H9 (cell line): ENCODE measurements around the gene ERMAP. TPM values are rescaled to one million over a fixed set of nuclear protein-coding genes. Genes with fewer than 3 reads are reported as not detected.

Experiments
- DNase-seq: peaks from one replicate; pipeline ENCODE4 v3.0.0-alpha.2; 2017
- H2AFZ ChIP-seq: one replicate; pipeline ENCODE4 v1.6.1; 2013; ENCODE audit warnings: mild to moderate bottlenecking, low read length, control low read depth, moderate library complexity
- H2AK5ac ChIP-seq: 2 replicates; pipeline ENCODE4 v1.6.1; 2013; ENCODE audit warnings: low read length, control low read depth, mixed read lengths; ENCODE audit not compliant: insufficient read length
- H2BK120ac ChIP-seq: one replicate; pipeline ENCODE4 v1.6.1; 2013; ENCODE audit warnings: low read depth, mild to moderate bottlenecking, low read length, control low read depth, inconsistent platforms; ENCODE audit not compliant: poor library complexity, severe bottlenecking
- H2BK12ac ChIP-seq: 2 replicates; pipeline ENCODE4 v1.6.1; 2013; ENCODE audit warnings: low read length, control low read depth, mixed read lengths, low read depth; ENCODE audit not compliant: insufficient read length
- H2BK15ac ChIP-seq: 2 replicates; pipeline ENCODE4 v1.6.1; 2013; ENCODE audit warnings: low read depth, low read length, control low read depth
- H2BK20ac ChIP-seq: one replicate; pipeline ENCODE4 v1.6.1; 2013; ENCODE audit warnings: low read depth, mild to moderate bottlenecking, low read length, control low read depth, inconsistent platforms; ENCODE audit not compliant: poor library complexity, severe bottlenecking
- H2BK5ac ChIP-seq: 2 replicates; pipeline ENCODE4 v1.6.1; 2013; ENCODE audit warnings: low read length, control low read depth, mixed read lengths; ENCODE audit not compliant: insufficient read length
- H3K14ac ChIP-seq: 2 replicates; pipeline ENCODE4 v1.6.1; 2013; ENCODE audit warnings: low read length, control low read depth; ENCODE audit not compliant: insufficient read depth
- H3K18ac ChIP-seq: 2 replicates; pipeline ENCODE4 v1.6.1; 2013; ENCODE audit warnings: low read depth, mild to moderate bottlenecking, mixed read lengths, low read length, control low read depth; ENCODE audit not compliant: insufficient read length
- H3K23ac ChIP-seq: 2 replicates; pipeline ENCODE4 v1.6.1; 2013; ENCODE audit warnings: low read length, control low read depth, mixed read lengths, low read depth; ENCODE audit not compliant: insufficient read length
- H3K23me2 ChIP-seq: 2 replicates; pipeline ENCODE4 v1.6.1; 2013; ENCODE audit warnings: low read depth, mild to moderate bottlenecking, mixed read lengths, low read length, control low read depth; ENCODE audit not compliant: insufficient read length, poor library complexity, severe bottlenecking
- H3K27ac ChIP-seq: 2 replicates; pipeline ENCODE4 v1.5.1; 2013; ENCODE audit warnings: low read length, control low read depth, mixed read lengths, low read depth; ENCODE audit not compliant: insufficient read length
- H3K27me3 ChIP-seq: 2 replicates; pipeline ENCODE4 v1.6.1; 2013; ENCODE audit warnings: low read length, control low read depth, inconsistent platforms; ENCODE audit not compliant: insufficient read depth
- H3K4ac ChIP-seq: 2 replicates; pipeline ENCODE4 v1.6.1; 2013; ENCODE audit warnings: low read depth, mild to moderate bottlenecking, control low read depth, inconsistent platforms, low read length, moderate library complexity
- H3K4me1 ChIP-seq: 2 replicates; pipeline ENCODE4 v1.6.1; 2013; ENCODE audit warnings: low read length, control low read depth, inconsistent platforms; ENCODE audit not compliant: insufficient read depth
- H3K4me2 ChIP-seq: 2 replicates; pipeline ENCODE4 v1.6.1; 2013; ENCODE audit warnings: low read length, control low read depth, mixed read lengths; ENCODE audit not compliant: insufficient read length, insufficient read depth
- H3K56ac ChIP-seq: 2 replicates; pipeline ENCODE4 v1.6.1; 2013; ENCODE audit warnings: low read depth, mild to moderate bottlenecking, mixed read lengths, low read length, control low read depth; ENCODE audit not compliant: insufficient read length
- H3K79me1 ChIP-seq: 2 replicates; pipeline ENCODE4 v1.6.1; 2013; ENCODE audit warnings: low read depth, mild to moderate bottlenecking, moderate library complexity, low read length, control low read depth, inconsistent platforms; ENCODE audit not compliant: insufficient read depth, poor library complexity, severe bottlenecking
- H3K79me2 ChIP-seq: 2 replicates; pipeline ENCODE4 v1.6.1; 2013; ENCODE audit warnings: low read length, control low read depth, inconsistent platforms; ENCODE audit not compliant: insufficient read depth
- H3K9ac ChIP-seq: 2 replicates; pipeline ENCODE4 v1.6.1; 2013; ENCODE audit warnings: low read length, control low read depth, mixed read lengths; ENCODE audit not compliant: insufficient read length; ENCODE audit errors: extremely low read depth
- H3K9me3 ChIP-seq: one replicate; pipeline ENCODE4 v1.6.1; 2013; ENCODE audit warnings: low read depth, low read length, inconsistent platforms; ENCODE audit not compliant: control insufficient read depth
- H3T11ph ChIP-seq: one replicate; pipeline ENCODE4 v1.6.1; 2013; ENCODE audit warnings: mild to moderate bottlenecking, low read length, control low read depth, inconsistent platforms
- H4K20me1 ChIP-seq: one replicate; pipeline ENCODE4 v1.6.1; 2013; ENCODE audit not compliant: control insufficient read depth, insufficient read length, insufficient read depth
- H4K5ac ChIP-seq: 2 replicates; pipeline ENCODE4 v1.6.1; 2013; ENCODE audit warnings: low read depth, mild to moderate bottlenecking, mixed read lengths, low read length, control low read depth; ENCODE audit not compliant: insufficient read length
- H4K8ac ChIP-seq: replicated peaks from 2 replicates; pipeline ENCODE4 v1.6.1; 2013; ENCODE audit warnings: low read length, control low read depth, mixed read lengths, low read depth; ENCODE audit not compliant: insufficient read length
- H4K91ac ChIP-seq: 2 replicates; pipeline ENCODE4 v1.6.1; 2013; ENCODE audit warnings: low read depth, mild to moderate bottlenecking, moderate library complexity, mixed read lengths, low read length, control low read depth; ENCODE audit not compliant: insufficient read length
- H3K27ac Mint-ChIP-seq, 3 experiments: 2 replicates in 2 of 3; 3 replicates in 1 of 3; pipeline ENCODE4 v1.8.0; 2020 to 2021; ENCODE audit warnings: mixed read lengths in 3 of 3, mild to moderate bottlenecking in 1 of 3, moderate library complexity in 1 of 3
- H3K27me3 Mint-ChIP-seq: 2 replicates; pipeline ENCODE4 v1.8.0; 2021; ENCODE audit warnings: low read depth, mild to moderate bottlenecking, moderate library complexity, mixed read lengths
- H3K36me3 Mint-ChIP-seq, 3 experiments: 2 replicates in 2 of 3; 3 replicates in 1 of 3; pipeline ENCODE4 v1.8.0; 2020 to 2021; ENCODE audit warnings: low read depth in 3 of 3, mixed read lengths in 3 of 3; ENCODE audit not compliant: insufficient read depth in 1 of 3
- H3K4me1 Mint-ChIP-seq, 2 experiments: 2 replicates each; pipeline ENCODE4 v1.8.0; 2020; ENCODE audit warnings: mixed read lengths in 2 of 2
- H3K4me3 Mint-ChIP-seq, 2 experiments: 2 replicates in 1 of 2; 3 replicates in 1 of 2; pipeline ENCODE4 v1.8.0; 2020 to 2021; ENCODE audit warnings: mild to moderate bottlenecking in 2 of 2, mixed read lengths in 2 of 2, moderate library complexity in 1 of 2
- H3K9me3 Mint-ChIP-seq, 2 experiments: 2 replicates in 1 of 2; 3 replicates in 1 of 2; pipeline ENCODE4 v1.8.0; 2020; ENCODE audit warnings: mild to moderate bottlenecking in 2 of 2, mixed read lengths in 2 of 2, moderate library complexity in 1 of 2
- CTCF ChIP-seq: fragments of 200-600 bp; sonication (generic); conservative IDR thresholded peaks from 3 replicates; pipeline ENCODE4 v1.8.0; 2021; ENCODE audit warnings: antibody characterized with exemption, mild to moderate bottlenecking
- WGBS: extraction: QIAGEN DNeasy Blood & Tissue Kit; methylation state at CpG from one replicate; pipeline ENCODE4 v1.1.7; 2013; ENCODE audit warnings: missing lambda C conversion rate, low lambda C conversion rate, mixed read lengths; ENCODE audit not compliant: insufficient read length; ENCODE audit errors: extremely low coverage; 5-methylcytosine and 5-hydroxymethylcytosine counted together
- total RNA-seq: library from RNA; stranded (reverse); gene quantifications from 2 replicates; pipeline ENCODE4 v1.2.1, GENCODE V29; 2021

The ERMAP gene
- total RNA-seq, 1 experiment from 2014 or later: 4.5 TPM

GRCh38 chr1:42888013-42888633 is 71.2 kb downstream of the ERMAP start:
- Histone ChIP-seq H3K9ac (no peak overlapping the region), H3K4me1 (no peaks in the 10 kb centered on the region), H3K23ac (no peak overlapping the region), H4K20me1 (no peaks in the 10 kb centered on the region), H3K27me3 (no peaks in the 10 kb centered on the region), H3K27ac (no peak overlapping the region), H3K79me1 (no peaks in the 10 kb centered on the region), H3K9me3 (no peaks in the 10 kb centered on the region), H2AK5ac (no peak overlapping the region), H4K91ac (no peak overlapping the region), H2BK12ac (no peak overlapping the region), H3K4me2 (no peak overlapping the region), H3K14ac (no peak overlapping the region), H2BK15ac (no peak overlapping the region), H2BK5ac (no peak overlapping the region), H3K56ac (no peak overlapping the region), H3T11ph (no peak overlapping the region), H3K18ac (no peak overlapping the region), H4K5ac (no peak overlapping the region), H3K4ac (no peak overlapping the region), H2BK120ac (no peak overlapping the region), H3K79me2 (no peaks in the 10 kb centered on the region), H3K23me2 (no peaks in the 10 kb centered on the region), H4K8ac (no peak overlapping the region), H2AFZ (no peak overlapping the region), H2BK20ac (no peak overlapping the region)
- TF ChIP-seq CTCF: no peak
- WGBS: no CpG with 5 or more reads among the region's 31 CpGs
- Mint-ChIP-seq H3K4me1 (no peaks in the 10 kb centered on the region), H3K27me3 (no peaks in the 10 kb centered on the region; the same call in none of the 2 replicates), H3K4me3 (no peak overlapping the region), H3K9me3 (no peaks in the 10 kb centered on the region), H3K27ac (no peak overlapping the region), H3K36me3 (no peaks in the 10 kb centered on the region)
- DNase-seq: peak; percentile 36
